ENCODE measurements around the gene PGR. TPM values are rescaled to one million over a fixed set of nuclear protein-coding genes. Genes with fewer than 3 reads are reported as not detected.

PGR gene
- total RNA-seq, 1 donor: 0.63 TPM

GRCh38 chr11:101113540-101113939 lies 16.1 kb downstream of the PGR start:
- H3K4me3 ChIP-seq (ENCODE audit: low read depth, low read length): no peak overlapping the region
- no peak for TF ChIP-seq CTCF (IDR thresholded peaks at IDR 0.05; ENCODE audit: insufficient read depth, low read length)
- no peak for DNase-seq (ENCODE audit: low read depth)

GRCh38 chr11:101104716-101105115 lies 24.9 kb downstream of the PGR start:
- no peak for DNase-seq (ENCODE audit: low read depth)
- no peak for TF ChIP-seq CTCF (IDR thresholded peaks at IDR 0.05; ENCODE audit: insufficient read depth, low read length)
- no peak overlapping the region for H3K4me3 ChIP-seq (ENCODE audit: low read depth, low read length)

- DNase-seq (ENCODE audit: low read depth): no peak
- no peak overlapping the region for H3K4me3 ChIP-seq (ENCODE audit: low read depth, low read length)
- TF ChIP-seq CTCF (IDR thresholded peaks at IDR 0.05; ENCODE audit: insufficient read depth, low read length): no peak
Observed at GRCh38 chr11:101103433-101103832, 26.2 kb downstream of the PGR start.

GRCh38 chr11:101100601-101101000 lies 29.0 kb downstream of the PGR start:
- H3K4me3 ChIP-seq (ENCODE audit: low read depth, low read length): no peak overlapping the region
- DNase-seq (ENCODE audit: low read depth): no peak
- no peak for TF ChIP-seq CTCF (IDR thresholded peaks at IDR 0.05; ENCODE audit: insufficient read depth, low read length)

GRCh38 chr11:101096036-101096704 lies 33.4 kb downstream of the PGR start:
- TF ChIP-seq CTCF (IDR thresholded peaks at IDR 0.05; ENCODE audit: insufficient read depth, low read length): no peak
- peak; percentile 10 for DNase-seq (ENCODE audit: low read depth)

GRCh38 chr11:101091781-101092180 lies 37.8 kb downstream of the PGR start:
- DNase-seq (ENCODE audit: low read depth): no peak
- H3K4me3 ChIP-seq (ENCODE audit: low read depth, low read length): no peak overlapping the region
- TF ChIP-seq CTCF (IDR thresholded peaks at IDR 0.05; ENCODE audit: insufficient read depth, low read length): no peak

More at GRCh38 chr11:101096036-101096704, 33.4 kb downstream of the PGR start:
- H3K4me3 ChIP-seq (ENCODE audit: low read depth, low read length): no peak overlapping the region
